ENCODE data around the gene HPCAL4. TPM values are rescaled to one million over a fixed set of nuclear protein-coding genes. Genes with fewer than 3 reads are reported as not detected.

The HPCAL4 gene
- total RNA-seq, 1 donor from 2014 or later = not detected

DNA sequence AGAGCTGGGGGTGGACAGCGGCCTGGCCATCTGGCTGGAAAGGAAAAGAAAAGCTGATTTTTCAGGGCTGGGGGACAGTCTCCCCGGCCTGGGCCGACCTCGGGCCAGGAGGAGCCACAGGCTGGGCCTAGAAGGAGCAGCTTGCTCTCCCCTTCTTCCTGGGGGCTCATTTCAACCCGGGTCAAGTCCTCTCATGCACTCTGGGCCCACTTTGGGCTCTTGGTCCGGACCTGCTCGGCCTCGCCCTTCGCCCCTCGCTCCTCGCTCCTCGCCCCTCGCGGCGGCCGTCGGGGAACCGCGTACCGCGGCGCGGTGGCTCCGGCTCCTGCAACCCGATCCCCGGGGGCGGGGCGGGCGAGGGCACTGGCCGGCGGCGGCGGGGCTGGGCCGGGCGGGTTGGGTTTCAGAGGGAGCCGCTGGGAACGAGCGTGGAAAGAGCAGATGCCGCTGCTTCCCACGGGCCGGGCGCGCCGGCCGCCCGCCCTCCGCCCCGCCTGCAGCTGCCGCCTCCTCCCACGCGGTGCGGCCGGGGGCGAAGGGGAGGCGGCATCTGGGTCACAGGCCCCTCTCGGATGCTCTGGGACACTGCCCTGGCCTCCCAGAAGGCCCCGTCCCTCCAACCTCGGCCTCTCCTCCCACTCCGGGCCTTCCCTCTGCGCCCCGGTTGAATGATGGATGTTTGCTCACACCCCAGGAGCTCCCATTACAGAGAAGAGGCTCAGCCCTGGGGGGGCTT is 58.4 kb downstream of the HPCAL4 start:
- Mint-ChIP-seq H3K36me3 (ENCODE audit: low read depth) (no peaks in the 10 kb centered on the region), H3K27me3 (peaks cover 21% of the 10 kb centered on the region), H3K4me3 (no peak overlapping the region), H3K9me3 (no peaks in the 10 kb centered on the region), H3K4me1 (no peaks in the 10 kb centered on the region), H3K27ac (no peak overlapping the region)
- CTCF ChIA-PET = interaction anchor here (1.2 kb wide), 1 partner anchor 25 kb away, joined by 3 read pairs; no protein-coding TSS in a partner anchor
- TF ChIP-seq, protein P1, sequence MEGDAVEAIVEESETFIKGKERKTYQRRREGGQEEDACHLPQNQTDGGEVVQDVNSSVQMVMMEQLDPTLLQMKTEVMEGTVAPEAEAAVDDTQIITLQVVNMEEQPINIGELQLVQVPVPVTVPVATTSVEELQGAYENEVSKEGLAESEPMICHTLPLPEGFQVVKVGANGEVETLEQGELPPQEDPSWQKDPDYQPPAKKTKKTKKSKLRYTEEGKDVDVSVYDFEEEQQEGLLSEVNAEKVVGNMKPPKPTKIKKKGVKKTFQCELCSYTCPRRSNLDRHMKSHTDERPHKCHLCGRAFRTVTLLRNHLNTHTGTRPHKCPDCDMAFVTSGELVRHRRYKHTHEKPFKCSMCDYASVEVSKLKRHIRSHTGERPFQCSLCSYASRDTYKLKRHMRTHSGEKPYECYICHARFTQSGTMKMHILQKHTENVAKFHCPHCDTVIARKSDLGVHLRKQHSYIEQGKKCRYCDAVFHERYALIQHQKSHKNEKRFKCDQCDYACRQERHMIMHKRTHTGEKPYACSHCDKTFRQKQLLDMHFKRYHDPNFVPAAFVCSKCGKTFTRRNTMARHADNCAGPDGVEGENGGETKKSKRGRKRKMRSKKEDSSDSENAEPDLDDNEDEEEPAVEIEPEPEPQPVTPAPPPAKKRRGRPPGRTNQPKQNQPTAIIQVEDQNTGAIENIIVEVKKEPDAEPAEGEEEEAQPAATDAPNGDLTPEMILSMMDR (IDR thresholded peaks at IDR 0.05) = no peak
- intact Hi-C loops (cut with micrococcal nuclease) = no loop called here
- no peak for DNase-seq
- POLR2A ChIA-PET = interaction anchor here (0.6 kb wide), 1 partner anchor 12 kb away, joined by 3 read pairs; no protein-coding TSS in a partner anchor
- no peak for ATAC-seq (ENCODE audit: low read depth)

DNA sequence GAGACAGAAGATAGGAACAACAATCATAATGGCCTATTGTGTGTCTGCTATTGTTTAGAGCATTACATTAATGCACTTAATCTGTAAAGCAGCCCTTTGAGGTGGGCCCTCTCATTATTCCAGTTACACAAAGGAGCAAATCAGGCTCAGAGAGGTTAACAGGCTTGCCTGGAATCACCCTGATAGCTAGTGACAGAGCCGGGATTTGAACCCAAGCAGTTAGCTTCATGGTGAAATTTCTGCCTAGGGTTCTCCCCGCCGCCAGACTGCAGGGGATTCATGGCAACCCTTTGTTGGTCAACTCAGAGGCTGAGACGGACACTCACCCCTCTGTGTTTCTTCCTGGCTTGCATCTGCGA is 58.9 kb downstream of the HPCAL4 start:
- TF ChIP-seq, protein P1 (IDR thresholded peaks at IDR 0.05) = no peak
- no peaks in the 10 kb centered on the region for H3K4me1 Mint-ChIP-seq
- ATAC-seq (ENCODE audit: low read depth) (no peak), DNase-seq (no peak)
- peaks cover 15% of the 10 kb centered on the region for H3K27me3 Mint-ChIP-seq
- no peak overlapping the region for H3K4me3 Mint-ChIP-seq
- H3K36me3 Mint-ChIP-seq (ENCODE audit: low read depth) = no peaks in the 10 kb centered on the region
- H3K27ac Mint-ChIP-seq = no peak overlapping the region
- intact Hi-C loops (cut with micrococcal nuclease) = no loop called here
- ChIA-PET POLR2A (no interaction called here), CTCF (interaction anchor here (1.2 kb wide), 1 partner anchor 26 kb away, joined by 3 read pairs; no protein-coding TSS in a partner anchor)
- no peaks in the 10 kb centered on the region for H3K9me3 Mint-ChIP-seq

- H3K27ac Mint-ChIP-seq = no peak overlapping the region
- H3K36me3 Mint-ChIP-seq (ENCODE audit: low read depth) = no peaks in the 10 kb centered on the region
- ChIA-PET POLR2A (no interaction called here), CTCF (interaction anchor here (1.2 kb wide), 1 partner anchor 26 kb away, joined by 3 read pairs; no protein-coding TSS in a partner anchor)
- peaks cover 10% of the 10 kb centered on the region for H3K27me3 Mint-ChIP-seq
- H3K4me1 Mint-ChIP-seq = no peaks in the 10 kb centered on the region
- ATAC-seq (ENCODE audit: low read depth) (no peak), DNase-seq (no peak)
- intact Hi-C loops (cut with micrococcal nuclease) = no loop called here
- H3K4me3 Mint-ChIP-seq = no peak overlapping the region
- TF ChIP-seq, protein P1 (IDR thresholded peaks at IDR 0.05) = no peak
- H3K9me3 Mint-ChIP-seq = no peaks in the 10 kb centered on the region
Observed at GRCh38 chr1:39631361-39632322, 59.6 kb downstream of the HPCAL4 start.

- no peak overlapping the region for H3K4me3 Mint-ChIP-seq
- no peak overlapping the region for H3K27ac Mint-ChIP-seq
- POLR2A ChIA-PET = no interaction called here
- ATAC-seq (ENCODE audit: low read depth) = no peak
- peaks cover 15% of the 10 kb centered on the region for H3K27me3 Mint-ChIP-seq
- TF ChIP-seq, protein P1 (IDR thresholded peaks at IDR 0.05) = no peak
- no peaks in the 10 kb centered on the region for H3K9me3 Mint-ChIP-seq
- no peaks in the 10 kb centered on the region for H3K4me1 Mint-ChIP-seq
- intact Hi-C loops (cut with micrococcal nuclease) = no loop called here
- no peaks in the 10 kb centered on the region for H3K36me3 Mint-ChIP-seq (ENCODE audit: low read depth)
- CTCF ChIA-PET = interaction anchor here (1.1 kb wide), 1 partner anchor 23 kb away, joined by 3 read pairs; no protein-coding TSS in a partner anchor
- no peak for DNase-seq
Observed at GRCh38 chr1:39628807-39629350, 62.4 kb downstream of the HPCAL4 start.

Other genes starting within 250 kb of the HPCAL4 start
- gene BMP8A, start 199.8 kb downstream of the HPCAL4 start, total RNA-seq = 0.20 TPM in 1 of 2 replicates, not detected in the other
- gene PABPC4, start 114.6 kb downstream of the HPCAL4 start, total RNA-seq = 310 and 314 TPM in 2 replicates
- gene HEYL, start 51.8 kb downstream of the HPCAL4 start, total RNA-seq = not detected in 2 replicates
- not detected in 2 replicates for gene NT5C1A, start 19.3 kb downstream of the HPCAL4 start, total RNA-seq
- gene PPIE, start 47.4 kb upstream of the HPCAL4 start, total RNA-seq = 64.9 and 68.5 TPM in 2 replicates
- 1.2 TPM in 2 replicates for gene OXCT2, start 79.9 kb upstream of the HPCAL4 start, total RNA-seq
- 1.2 and 1.4 TPM in 2 replicates for gene BMP8B, start 97.4 kb upstream of the HPCAL4 start, total RNA-seq
- gene TRIT1, start 192.1 kb upstream of the HPCAL4 start, total RNA-seq = 23.1 and 24.4 TPM in 2 replicates
- gene MYCL, start 210.5 kb upstream of the HPCAL4 start, total RNA-seq = 0.10 and 0.29 TPM in 2 replicates

Data from activated B cell treated with CpG ODN at 0.5 μM for 24 hours (primary cell).